Raji (cell line): ENCODE measurements around the gene CADM1.

Source experiments
- POLR2A ChIP-seq: IDR thresholded peaks from 2 replicates; pipeline ENCODE4 v1.6.1; 2011; ENCODE audit warnings: low read depth, low read length, control low read depth; ENCODE audit not compliant: insufficient read depth

The CADM1 gene

GRCh38 chr11:115384236-115384635 lies 120.0 kb downstream of the CADM1 start:
- TF ChIP-seq POLR2A, result no peak

GRCh38 chr11:115383431-115383830 lies 120.8 kb downstream of the CADM1 start:
- no peak for TF ChIP-seq POLR2A

- no peak for TF ChIP-seq POLR2A
These were observed 124.7 kb downstream of the CADM1 start for GRCh38 chr11:115379528-115379927.

- no peak for TF ChIP-seq POLR2A
These were observed 125.7 kb downstream of the CADM1 start for GRCh38 chr11:115378557-115378956.

GRCh38 chr11:115377882-115378296 lies 126.3 kb downstream of the CADM1 start:
- TF ChIP-seq POLR2A, result no peak

GRCh38 chr11:115368616-115369015 lies 135.6 kb downstream of the CADM1 start:
- TF ChIP-seq POLR2A, result no peak

GRCh38 chr11:115366826-115367225 lies 137.4 kb downstream of the CADM1 start:
- TF ChIP-seq POLR2A, result no peak

GRCh38 chr11:115365907-115366306 lies 138.3 kb downstream of the CADM1 start:
- no peak for TF ChIP-seq POLR2A

GRCh38 chr11:115364896-115365295 lies 139.3 kb downstream of the CADM1 start:
- no peak for TF ChIP-seq POLR2A

- no peak for TF ChIP-seq POLR2A
These were observed 140.3 kb downstream of the CADM1 start for GRCh38 chr11:115363921-115364320.

- TF ChIP-seq POLR2A, result no peak
These were observed 140.8 kb downstream of the CADM1 start for GRCh38 chr11:115363426-115363825.

- no peak for TF ChIP-seq POLR2A
These were observed 141.2 kb downstream of the CADM1 start for GRCh38 chr11:115362997-115363396.

GRCh38 chr11:115361025-115361424 lies 143.2 kb downstream of the CADM1 start:
- no peak for TF ChIP-seq POLR2A

GRCh38 chr11:115360186-115360824 lies 143.9 kb downstream of the CADM1 start:
- TF ChIP-seq POLR2A, result no peak

- TF ChIP-seq POLR2A, result no peak
These were observed 147.1 kb downstream of the CADM1 start for GRCh38 chr11:115357066-115357465.

GRCh38 chr11:115352805-115353485 lies 151.3 kb downstream of the CADM1 start:
- TF ChIP-seq POLR2A, result no peak
